Astrocyte (in vitro differentiated cells and primary cell): ENCODE measurements around the gene XPNPEP3. TPM values are rescaled to one million over a fixed set of nuclear protein-coding genes. Genes with fewer than 3 reads are reported as not detected.
"Not testable (repeated sequence)": the region's sequence is repeated elsewhere in the genome, so short reads cannot be mapped to it uniquely, and the experiment has no call there.

Experiments used
- DNase-seq: peaks from one replicate; pipeline ENCODE4 v3.0.0-alpha.2; 2010; ENCODE audit warnings: low read depth
- FAIRE-seq: peaks from 2 replicates; lab custom pipeline; 2011; peaks lifted over from hg19 to GRCh38; lab: Jason Lieb, UNC
- H2AFZ ChIP-seq: 2 replicates; pipeline ENCODE4 v1.6.0; 2012; ENCODE audit warnings: low read depth, low read length, inconsistent platforms
- H3K27ac ChIP-seq: 2 replicates; pipeline ENCODE4 v1.5.1; 2011; ENCODE audit warnings: low read depth, low read length, inconsistent platforms
- H3K27me3 ChIP-seq: 2 replicates; pipeline ENCODE4 v1.6.0; 2011; ENCODE audit warnings: low read length, inconsistent platforms; ENCODE audit not compliant: insufficient read depth
- H3K36me3 ChIP-seq: 2 replicates; pipeline ENCODE4 v1.5.1; 2011; ENCODE audit warnings: low read length, inconsistent platforms; ENCODE audit not compliant: insufficient read depth
- H3K4me1 ChIP-seq: 2 replicates; pipeline ENCODE4 v1.5.1; 2011; ENCODE audit warnings: low read length, inconsistent platforms; ENCODE audit not compliant: insufficient read depth
- H3K4me2 ChIP-seq: 2 replicates; pipeline ENCODE4 v1.6.0; 2012; ENCODE audit warnings: low read length, inconsistent platforms
- H3K4me3 ChIP-seq: 2 replicates; pipeline ENCODE4 v1.5.1; 2011; ENCODE audit warnings: low read depth, mild to moderate bottlenecking, low read length, inconsistent platforms; ENCODE audit not compliant: insufficient read depth
- H3K79me2 ChIP-seq: 2 replicates; pipeline ENCODE4 v1.6.0; 2012; ENCODE audit warnings: mild to moderate bottlenecking, low read length, inconsistent platforms; ENCODE audit not compliant: insufficient read depth
- H3K9ac ChIP-seq: 2 replicates; pipeline ENCODE4 v1.6.0; 2012; ENCODE audit warnings: mild to moderate bottlenecking, low read length, inconsistent platforms
- H3K9me3 ChIP-seq: 2 replicates; pipeline ENCODE4 v1.5.1; 2012; ENCODE audit warnings: low read depth, mild to moderate bottlenecking, low read length, inconsistent platforms; ENCODE audit not compliant: insufficient read depth
- H4K20me1 ChIP-seq: 2 replicates; pipeline ENCODE4 v1.6.0; 2012; ENCODE audit warnings: low read length, inconsistent platforms; ENCODE audit not compliant: insufficient read depth
- H3K27ac Mint-ChIP-seq: one replicate; pipeline ENCODE4 v1.8.0; 2021; ENCODE audit warnings: mild to moderate bottlenecking, mixed read lengths; ENCODE audit not compliant: unreplicated experiment
- H3K27me3 Mint-ChIP-seq: one replicate; pipeline ENCODE4 v1.8.0; 2021; ENCODE audit warnings: low read depth, mixed read lengths; ENCODE audit not compliant: unreplicated experiment
- H3K36me3 Mint-ChIP-seq: one replicate; pipeline ENCODE4 v1.8.0; 2021; ENCODE audit warnings: low read depth, mixed read lengths; ENCODE audit not compliant: unreplicated experiment
- H3K4me1 Mint-ChIP-seq: one replicate; pipeline ENCODE4 v1.8.0; 2021; ENCODE audit warnings: low read depth, mixed read lengths; ENCODE audit not compliant: unreplicated experiment
- H3K4me3 Mint-ChIP-seq: one replicate; pipeline ENCODE4 v1.8.0; 2021; ENCODE audit warnings: mild to moderate bottlenecking, moderate library complexity, mixed read lengths; ENCODE audit not compliant: unreplicated experiment
- H3K9me3 Mint-ChIP-seq: one replicate; pipeline ENCODE4 v1.8.0; 2021; ENCODE audit warnings: mild to moderate bottlenecking, mixed read lengths; ENCODE audit not compliant: unreplicated experiment
- EZH2 ChIP-seq: IDR thresholded peaks from 2 replicates; pipeline ENCODE4 v1.6.1; 2012; ENCODE audit warnings: mild to moderate bottlenecking, low read length, inconsistent platforms; ENCODE audit not compliant: insufficient read depth
- total RNA-seq: library from RNA; stranded (reverse); gene quantifications from 2 replicates; pipeline ENCODE4 v1.2.1, GENCODE V29; 2021
- TF ChIP-seq, protein P1 (sequence below): IDR thresholded peaks from 2 replicates; pipeline ENCODE4 v1.5.1; 2011; ENCODE audit warnings: low read depth, mild to moderate bottlenecking, inconsistent platforms, low read length, moderate library complexity; ENCODE audit not compliant: insufficient read depth

Gene XPNPEP3
- total RNA-seq, 1 donor from 2014 or later = 21.8 TPM

DNA sequence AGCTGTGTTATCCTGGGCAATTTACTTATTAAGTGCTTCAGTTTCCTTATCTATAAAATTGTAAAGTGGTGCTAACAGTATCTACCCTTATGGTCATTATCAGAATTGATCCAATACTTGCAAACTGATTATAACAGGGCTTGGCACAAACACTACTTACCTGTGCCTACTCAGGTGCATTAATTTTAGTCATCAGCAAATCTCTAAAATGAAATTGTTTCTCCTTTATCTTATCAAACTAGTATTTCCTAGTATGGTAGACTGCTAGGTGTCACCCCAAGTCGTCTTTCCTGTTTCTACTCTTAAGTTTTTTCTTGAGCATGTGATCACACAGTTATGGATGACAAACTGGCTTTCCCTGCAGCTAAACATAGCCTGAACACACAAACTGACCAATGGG lies 33.5 kb upstream of the XPNPEP3 start:
- no peak overlapping the region for H3K4me2 ChIP-seq
- Mint-ChIP-seq H3K36me3 (peaks cover 2% of the 10 kb centered on the region), H3K27me3 (no peaks in the 10 kb centered on the region), H3K9me3 (no peaks in the 10 kb centered on the region), H3K4me3 (no peak overlapping the region), H3K27ac (no peak overlapping the region), H3K4me1 (peaks cover 11% of the 10 kb centered on the region)
- no peak overlapping the region for H2AFZ ChIP-seq
- DNase-seq (no peak), FAIRE-seq (no peak)
- no peaks in the 10 kb centered on the region for H3K4me1 ChIP-seq
- H3K9ac ChIP-seq = no peak overlapping the region
- no peak overlapping the region for H3K4me3 ChIP-seq
- H3K9me3 ChIP-seq = no peaks in the 10 kb centered on the region
- H4K20me1 ChIP-seq = no peaks in the 10 kb centered on the region
- peaks cover 19% of the 10 kb centered on the region for H3K36me3 ChIP-seq
- H3K27ac ChIP-seq = no peak overlapping the region
- TF ChIP-seq, protein P1, sequence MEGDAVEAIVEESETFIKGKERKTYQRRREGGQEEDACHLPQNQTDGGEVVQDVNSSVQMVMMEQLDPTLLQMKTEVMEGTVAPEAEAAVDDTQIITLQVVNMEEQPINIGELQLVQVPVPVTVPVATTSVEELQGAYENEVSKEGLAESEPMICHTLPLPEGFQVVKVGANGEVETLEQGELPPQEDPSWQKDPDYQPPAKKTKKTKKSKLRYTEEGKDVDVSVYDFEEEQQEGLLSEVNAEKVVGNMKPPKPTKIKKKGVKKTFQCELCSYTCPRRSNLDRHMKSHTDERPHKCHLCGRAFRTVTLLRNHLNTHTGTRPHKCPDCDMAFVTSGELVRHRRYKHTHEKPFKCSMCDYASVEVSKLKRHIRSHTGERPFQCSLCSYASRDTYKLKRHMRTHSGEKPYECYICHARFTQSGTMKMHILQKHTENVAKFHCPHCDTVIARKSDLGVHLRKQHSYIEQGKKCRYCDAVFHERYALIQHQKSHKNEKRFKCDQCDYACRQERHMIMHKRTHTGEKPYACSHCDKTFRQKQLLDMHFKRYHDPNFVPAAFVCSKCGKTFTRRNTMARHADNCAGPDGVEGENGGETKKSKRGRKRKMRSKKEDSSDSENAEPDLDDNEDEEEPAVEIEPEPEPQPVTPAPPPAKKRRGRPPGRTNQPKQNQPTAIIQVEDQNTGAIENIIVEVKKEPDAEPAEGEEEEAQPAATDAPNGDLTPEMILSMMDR = no peak
- no peak for TF ChIP-seq EZH2
- H3K27me3 ChIP-seq = no peaks in the 10 kb centered on the region
- H3K79me2 ChIP-seq = peaks cover 6% of the 10 kb centered on the region

DNA sequence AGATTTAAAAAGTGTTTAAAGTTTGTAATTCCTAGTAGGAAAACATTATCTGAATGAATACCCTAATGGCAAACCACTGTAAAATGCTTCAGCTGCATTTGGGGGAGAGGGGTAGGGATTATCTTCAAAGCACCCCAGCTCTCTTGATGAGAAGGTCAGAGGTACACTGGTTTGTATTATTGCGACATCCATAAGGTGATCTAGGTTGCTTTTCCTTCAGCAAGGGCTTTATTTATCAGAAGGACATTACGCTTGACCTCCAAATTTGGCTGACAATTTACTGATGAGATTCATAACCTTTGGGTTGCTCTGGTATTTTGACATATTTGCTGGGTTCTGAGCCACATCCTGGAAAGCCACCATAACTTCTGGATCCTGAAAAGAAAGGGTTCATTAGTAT lies 30.7 kb upstream of the XPNPEP3 start:
- H3K4me1 ChIP-seq, H3K79me2 ChIP-seq, DNase-seq, H3K4me2 ChIP-seq, H3K4me3 ChIP-seq, H3K9me3 ChIP-seq, H3K9me3 Mint-ChIP-seq, H3K27me3 Mint-ChIP-seq, H3K36me3 Mint-ChIP-seq, FAIRE-seq, H3K9ac ChIP-seq, H3K27ac ChIP-seq, H3K27me3 ChIP-seq, H2AFZ ChIP-seq, H3K27ac Mint-ChIP-seq, H4K20me1 ChIP-seq, H3K4me3 Mint-ChIP-seq: not testable (repeated sequence)
- peaks cover 11% of the 10 kb centered on the region for H3K4me1 Mint-ChIP-seq
- H3K36me3 ChIP-seq = peaks cover 41% of the 10 kb centered on the region

DNA sequence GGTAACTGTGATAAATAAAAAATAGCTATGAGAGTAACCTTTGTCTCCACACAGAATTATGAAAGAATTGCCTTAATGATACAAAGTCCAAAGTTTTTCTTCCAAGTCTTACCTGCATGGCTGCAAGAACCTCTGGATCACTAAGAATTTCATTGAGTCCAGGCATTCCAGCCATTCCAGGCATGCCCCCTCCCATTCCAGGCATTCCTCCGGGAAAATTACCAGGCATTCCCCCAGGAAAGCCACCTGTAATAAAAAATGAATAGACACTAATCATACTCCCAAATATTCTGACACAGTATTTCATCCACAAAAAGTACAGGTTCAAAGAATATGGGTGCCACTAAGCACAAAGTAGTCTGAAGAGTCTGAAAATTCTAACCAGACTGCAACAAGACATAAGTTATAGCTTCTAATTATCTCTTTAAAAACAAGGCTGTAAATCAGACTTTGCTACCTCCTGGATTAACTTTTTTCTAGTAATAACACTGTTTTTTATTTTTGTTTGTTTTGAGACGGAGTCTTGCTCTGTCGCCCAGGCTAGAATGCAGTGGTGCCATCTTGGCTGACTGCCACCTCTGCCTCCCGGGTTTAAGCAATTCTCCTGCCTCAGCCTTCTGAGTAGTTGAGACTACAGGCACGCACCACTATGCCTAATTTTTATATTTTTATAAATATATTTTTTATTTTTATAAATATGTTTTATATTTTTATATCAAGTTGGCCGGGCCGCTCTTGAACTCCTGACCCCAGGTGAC lies 29.8 kb upstream of the XPNPEP3 start:
- Mint-ChIP-seq H3K36me3 (peaks cover 2% of the 10 kb centered on the region), H3K4me1 (peaks cover 11% of the 10 kb centered on the region), H3K9me3 (no peaks in the 10 kb centered on the region), H3K4me3 (no peak overlapping the region), H3K27ac (no peak overlapping the region), H3K27me3 (no peaks in the 10 kb centered on the region)
- no peaks in the 10 kb centered on the region for H3K79me2 ChIP-seq
- peaks cover 45% of the 10 kb centered on the region for H3K36me3 ChIP-seq
- no peaks in the 10 kb centered on the region for H3K9me3 ChIP-seq
- H3K4me2 ChIP-seq = no peak overlapping the region
- no peak overlapping the region for H2AFZ ChIP-seq
- no peak for DNase-seq
- TF ChIP-seq EZH2 = no peak
- TF ChIP-seq, protein P1 = no peak
- H3K4me3 ChIP-seq = no peak overlapping the region
- H4K20me1 ChIP-seq = no peaks in the 10 kb centered on the region
- H3K9ac ChIP-seq = no peak overlapping the region
- FAIRE-seq = no peak
- H3K27ac ChIP-seq = no peak overlapping the region
- H3K27me3 ChIP-seq = no peaks in the 10 kb centered on the region
- no peaks in the 10 kb centered on the region for H3K4me1 ChIP-seq
